ENCODE measurements around the gene FARS2.

DNA sequence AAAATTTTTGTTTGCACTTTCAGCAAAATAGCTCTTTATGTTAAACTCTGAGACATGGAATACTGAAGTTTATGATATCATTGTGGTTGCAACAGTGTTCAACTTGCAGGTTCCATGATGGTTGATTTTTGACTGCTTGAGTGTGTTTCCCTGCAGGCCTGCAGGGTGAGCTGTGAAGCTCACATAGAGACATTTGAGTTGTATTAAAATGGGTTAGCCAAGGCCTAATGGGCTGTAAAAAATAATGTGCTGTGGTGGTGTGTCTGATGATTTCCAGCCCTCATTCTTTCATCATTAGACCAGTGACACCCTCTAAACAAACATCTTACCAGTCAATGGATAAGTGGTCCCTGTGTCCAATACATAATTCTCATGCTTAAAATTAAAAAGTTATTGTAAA is 321.4 kb downstream of the FARS2 start:
- TF ChIP-seq, protein P1, sequence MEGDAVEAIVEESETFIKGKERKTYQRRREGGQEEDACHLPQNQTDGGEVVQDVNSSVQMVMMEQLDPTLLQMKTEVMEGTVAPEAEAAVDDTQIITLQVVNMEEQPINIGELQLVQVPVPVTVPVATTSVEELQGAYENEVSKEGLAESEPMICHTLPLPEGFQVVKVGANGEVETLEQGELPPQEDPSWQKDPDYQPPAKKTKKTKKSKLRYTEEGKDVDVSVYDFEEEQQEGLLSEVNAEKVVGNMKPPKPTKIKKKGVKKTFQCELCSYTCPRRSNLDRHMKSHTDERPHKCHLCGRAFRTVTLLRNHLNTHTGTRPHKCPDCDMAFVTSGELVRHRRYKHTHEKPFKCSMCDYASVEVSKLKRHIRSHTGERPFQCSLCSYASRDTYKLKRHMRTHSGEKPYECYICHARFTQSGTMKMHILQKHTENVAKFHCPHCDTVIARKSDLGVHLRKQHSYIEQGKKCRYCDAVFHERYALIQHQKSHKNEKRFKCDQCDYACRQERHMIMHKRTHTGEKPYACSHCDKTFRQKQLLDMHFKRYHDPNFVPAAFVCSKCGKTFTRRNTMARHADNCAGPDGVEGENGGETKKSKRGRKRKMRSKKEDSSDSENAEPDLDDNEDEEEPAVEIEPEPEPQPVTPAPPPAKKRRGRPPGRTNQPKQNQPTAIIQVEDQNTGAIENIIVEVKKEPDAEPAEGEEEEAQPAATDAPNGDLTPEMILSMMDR (IDR thresholded peaks at IDR 0.05): no peak
- TF ChIP-seq POLR2A (IDR thresholded peaks at IDR 0.05): no peak

All from esophagus squamous epithelium (tissue), 4 donors.